NCI-H2196 treated with DMSO at 0.1 percent for 48 hours (cell line): ENCODE results near the gene FAM24A.
"Not testable (repeated sequence)": the region's sequence is repeated elsewhere in the genome, so short reads cannot be mapped to it uniquely, and the experiment has no call there.

Source experiments
- DNase-seq: peaks from one replicate; lab custom pipeline; 2025; ENCODE audit not compliant: unreplicated experiment; lab: John Stamatoyannopoulos, UW

Gene FAM24A, protein sequence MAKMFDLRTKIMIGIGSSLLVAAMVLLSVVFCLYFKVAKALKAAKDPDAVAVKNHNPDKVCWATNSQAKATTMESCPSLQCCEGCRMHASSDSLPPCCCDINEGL

DNA sequence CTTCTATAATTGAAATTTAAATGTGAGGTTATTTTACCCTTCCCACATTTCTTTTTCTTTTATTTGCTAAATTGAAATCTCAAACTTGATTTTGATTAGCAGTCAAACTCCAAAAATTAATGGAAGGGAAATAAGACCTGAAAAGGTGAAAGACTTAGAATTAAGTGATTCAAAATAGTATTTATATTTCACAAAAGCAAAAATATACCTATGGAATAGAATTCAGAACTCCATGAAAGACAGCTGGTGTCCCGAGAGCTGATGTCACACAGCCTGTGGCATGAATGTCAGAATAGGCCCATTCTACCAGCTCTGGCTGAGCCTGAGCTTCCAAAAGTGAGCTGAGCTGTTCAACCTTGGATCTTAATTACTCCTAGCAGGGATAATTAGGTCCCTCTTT, at the start of gene FAM24A:
TSS of gene FAM24A (plus strand) at position 301 of the 400 bp plus-strand sequence. CDS start 1,025 bp downstream, outside the sequence.
- no peak for DNase-seq

DNA sequence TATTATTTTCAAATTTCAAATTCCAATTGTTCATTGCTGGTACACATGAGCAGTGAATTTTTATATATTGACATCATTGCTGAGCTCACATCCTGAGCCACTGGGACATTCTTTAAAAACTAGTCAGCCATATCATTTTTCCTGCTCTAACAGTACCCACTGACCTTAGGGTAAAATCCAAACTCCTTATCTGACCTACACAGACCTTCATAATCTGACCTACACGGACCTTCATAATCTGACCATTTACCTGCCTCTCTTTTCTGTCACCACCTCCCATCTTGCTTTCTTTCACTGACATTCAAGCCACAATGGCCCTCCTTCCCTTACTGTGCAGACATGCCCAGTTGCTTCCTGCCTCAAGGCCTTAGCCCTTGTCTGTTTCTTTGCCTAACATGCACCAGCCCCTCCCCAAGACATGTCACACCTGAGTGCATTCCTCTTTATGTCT, 48.7 kb upstream of the FAM24A start:
- no peak for DNase-seq

DNA sequence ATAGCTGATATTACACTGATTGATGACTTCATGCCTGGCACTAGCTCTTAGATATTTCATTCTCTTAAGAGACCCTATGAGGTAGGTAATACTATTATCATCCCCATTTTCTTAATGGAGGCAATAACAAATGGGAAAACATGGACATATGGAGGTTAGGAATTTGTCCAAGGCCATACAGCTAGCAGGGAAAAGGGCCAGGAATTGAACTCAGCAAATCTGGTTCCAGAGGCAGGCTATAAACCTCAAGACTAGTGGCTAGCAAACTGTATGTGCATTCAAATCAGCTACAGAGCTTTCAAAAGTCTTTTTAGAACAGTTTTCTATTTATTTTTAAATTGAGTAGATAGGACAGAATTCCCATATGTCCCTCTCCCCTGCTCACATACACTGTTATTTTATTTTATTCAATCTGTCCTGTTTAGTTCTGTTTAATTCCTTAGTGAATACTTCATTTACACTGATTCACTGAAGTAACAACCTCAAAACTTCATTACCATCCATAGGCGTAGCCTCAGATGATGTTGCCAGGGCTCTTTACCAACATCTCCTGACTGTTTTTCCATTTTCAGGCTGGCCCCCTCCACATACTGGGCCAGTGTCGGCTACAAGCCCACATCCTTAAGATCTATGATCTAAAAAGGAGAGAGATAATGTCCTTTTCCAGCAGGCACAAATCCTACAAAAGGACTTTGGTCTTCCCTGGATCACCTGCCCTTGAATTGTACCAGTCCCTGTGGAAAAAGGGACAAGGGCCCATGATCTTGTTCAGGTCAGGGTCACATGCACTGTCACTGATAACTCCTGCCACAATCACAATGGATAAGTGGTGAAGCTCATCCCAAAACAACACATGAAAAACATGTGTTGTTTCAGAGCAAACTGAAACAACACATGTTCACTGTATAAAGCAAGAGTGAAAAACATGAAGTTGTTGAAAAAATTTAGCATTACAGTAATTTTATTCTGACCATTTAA, 46.9 kb upstream of the FAM24A start:
- DNase-seq, result no peak

DNA sequence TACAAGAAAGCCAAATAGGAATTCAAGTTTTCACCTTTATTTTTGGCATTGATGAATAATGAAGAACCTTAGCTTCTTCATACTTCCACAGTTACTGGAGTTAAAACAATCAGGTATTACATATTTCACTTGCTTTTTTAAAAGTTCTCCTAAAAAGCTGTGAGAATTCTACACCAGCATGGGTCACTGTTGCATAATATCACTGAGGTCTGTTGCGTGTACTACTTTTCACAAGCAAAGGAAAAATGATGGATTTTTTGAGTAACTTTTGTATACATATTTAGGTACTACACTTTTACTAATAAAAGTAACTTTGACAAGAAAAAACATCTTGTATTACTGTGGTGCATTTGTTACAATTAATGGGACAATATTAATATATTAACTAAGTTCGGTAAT, 46.2 kb upstream of the FAM24A start:
- no peak for DNase-seq

DNA sequence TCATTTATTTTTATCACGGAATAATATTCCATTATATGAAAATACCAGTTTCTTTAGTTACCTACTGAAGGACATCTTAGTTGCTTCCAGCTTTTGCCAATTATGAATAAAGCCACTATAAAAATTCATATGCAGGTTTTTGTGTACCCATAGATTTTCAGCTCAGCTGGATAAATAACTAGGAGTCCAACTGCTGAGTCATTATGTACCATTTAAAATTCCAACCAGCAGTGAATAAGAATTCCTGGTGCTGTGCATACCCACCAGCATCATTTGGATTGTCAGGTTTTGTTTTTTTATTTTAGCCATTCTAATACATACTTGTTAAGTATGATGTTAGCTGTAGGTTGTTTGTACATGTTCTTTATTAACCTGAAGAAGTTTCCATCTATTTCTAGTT, 45.5 kb upstream of the FAM24A start:
- no peak for DNase-seq

DNA sequence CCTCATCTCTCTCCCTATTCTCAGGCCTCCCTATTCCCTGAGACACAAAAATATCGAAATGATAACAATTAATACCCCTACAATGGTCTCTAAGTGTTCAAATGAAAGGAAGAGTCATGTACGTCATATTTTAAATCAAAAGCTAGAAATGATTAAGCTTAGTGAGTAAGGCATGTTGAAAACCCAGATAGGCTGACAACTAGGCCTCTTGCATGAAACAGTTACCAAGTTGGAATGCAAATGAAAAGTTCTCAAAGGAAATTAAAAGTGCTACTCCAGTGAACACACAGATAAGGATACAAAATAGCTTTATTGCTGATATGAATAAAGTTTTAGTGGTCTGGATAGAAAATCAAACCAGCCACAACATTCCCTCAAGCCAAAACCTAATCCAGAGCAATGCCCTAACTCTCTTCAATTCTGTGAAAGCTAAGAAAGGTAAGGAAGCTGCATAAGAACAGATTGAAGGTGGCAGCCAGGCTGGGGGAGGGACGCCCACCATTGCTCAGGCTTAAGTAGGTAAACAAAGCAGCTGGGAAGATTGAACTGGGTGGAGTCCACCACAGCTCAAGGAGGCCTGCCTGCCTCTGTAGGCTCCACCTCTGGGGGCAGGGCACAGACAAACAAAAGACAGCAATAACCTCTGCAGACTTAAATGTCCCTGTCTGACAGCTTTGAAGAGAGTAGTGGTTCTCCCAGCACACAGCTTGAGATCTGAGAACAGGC, 43.5 kb upstream of the FAM24A start:
- DNase-seq, result not testable (repeated sequence)

DNA sequence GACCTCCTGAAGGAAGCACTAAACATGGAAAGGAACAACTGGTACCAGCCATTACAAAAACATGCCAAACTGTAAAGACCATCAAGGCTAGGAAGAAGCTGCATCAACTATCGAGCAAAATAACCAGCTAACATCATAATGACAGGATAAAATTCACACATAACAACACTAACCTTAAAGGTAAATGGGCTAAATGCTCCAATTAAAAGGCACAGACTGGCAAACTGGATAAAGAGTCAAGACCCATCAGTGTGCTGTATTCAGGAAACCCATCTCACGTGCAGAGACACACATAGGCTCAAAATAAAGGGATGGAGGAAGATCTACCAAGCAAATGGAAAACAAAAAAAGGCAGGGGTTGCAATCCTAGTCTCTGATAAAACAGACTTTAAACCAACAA, 41.6 kb upstream of the FAM24A start:
- DNase-seq, result not testable (repeated sequence)

DNA sequence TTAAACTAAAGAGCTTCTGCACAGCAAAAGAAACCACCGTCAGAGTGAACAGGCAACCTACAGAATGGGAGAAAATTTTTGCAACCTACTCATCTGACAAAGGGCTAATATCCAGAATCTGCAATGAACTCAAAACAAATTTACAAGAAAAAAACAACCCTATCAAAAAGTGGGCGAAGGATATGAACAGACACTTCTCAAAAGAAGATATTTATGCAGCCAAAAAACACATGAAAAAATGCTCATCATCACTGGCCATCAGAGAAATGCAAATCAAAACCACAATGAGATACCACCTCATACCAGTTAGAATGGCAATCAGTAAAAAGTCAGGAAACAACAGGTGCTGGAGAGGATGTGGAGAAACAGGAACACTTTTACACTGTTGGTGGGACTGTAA, 38.5 kb upstream of the FAM24A start:
- DNase-seq, result not testable (repeated sequence)

DNA sequence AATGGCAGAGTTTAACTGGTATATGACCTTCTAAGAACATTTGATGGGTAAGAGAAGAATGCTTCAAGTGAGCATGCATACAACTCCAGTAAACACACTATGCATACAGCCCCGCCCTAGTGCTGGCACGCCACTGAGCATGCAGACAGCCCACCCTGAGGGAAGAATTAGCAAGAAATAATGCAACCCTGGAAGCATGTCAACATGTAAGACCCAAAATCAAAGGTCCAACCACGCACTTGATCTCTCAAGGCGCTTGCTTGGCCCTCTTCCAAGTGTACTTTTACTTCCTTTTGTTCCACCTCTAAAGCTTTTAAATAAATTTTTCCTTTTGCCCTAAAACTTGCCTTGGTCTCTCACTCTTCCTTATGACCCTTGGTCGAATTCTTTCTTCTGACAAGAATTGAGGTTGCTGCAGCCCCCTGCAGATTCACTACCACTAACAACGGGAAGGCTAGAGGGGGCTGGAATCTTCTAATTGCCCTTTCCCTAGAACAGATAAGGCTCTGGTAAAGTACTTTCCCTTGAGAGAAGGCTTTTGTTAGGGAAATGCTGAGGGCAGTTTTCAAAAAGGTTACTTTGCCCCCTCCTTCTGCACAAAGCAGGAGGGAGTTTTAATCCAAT, 34.5 kb upstream of the FAM24A start:
- no peak for DNase-seq

DNA sequence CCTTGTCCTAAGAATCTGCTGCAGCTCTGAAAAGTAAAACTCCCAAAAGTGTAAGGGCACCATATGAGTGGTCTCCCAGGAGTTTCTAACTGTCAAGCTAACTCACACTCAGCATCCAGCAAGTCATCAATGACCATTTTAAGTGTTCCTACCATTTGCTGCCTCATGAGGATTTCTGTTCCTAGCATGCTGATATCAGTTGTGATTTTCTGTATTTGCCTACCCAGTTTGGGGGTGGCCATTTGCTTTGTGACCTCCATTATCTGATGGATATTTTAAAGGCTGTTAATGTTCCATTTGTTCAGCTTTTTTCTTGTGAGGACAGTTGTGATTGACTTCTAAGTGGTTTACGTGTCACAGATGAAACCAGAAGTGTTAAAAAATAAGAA, 33.9 kb upstream of the FAM24A start:
- no peak for DNase-seq

DNA sequence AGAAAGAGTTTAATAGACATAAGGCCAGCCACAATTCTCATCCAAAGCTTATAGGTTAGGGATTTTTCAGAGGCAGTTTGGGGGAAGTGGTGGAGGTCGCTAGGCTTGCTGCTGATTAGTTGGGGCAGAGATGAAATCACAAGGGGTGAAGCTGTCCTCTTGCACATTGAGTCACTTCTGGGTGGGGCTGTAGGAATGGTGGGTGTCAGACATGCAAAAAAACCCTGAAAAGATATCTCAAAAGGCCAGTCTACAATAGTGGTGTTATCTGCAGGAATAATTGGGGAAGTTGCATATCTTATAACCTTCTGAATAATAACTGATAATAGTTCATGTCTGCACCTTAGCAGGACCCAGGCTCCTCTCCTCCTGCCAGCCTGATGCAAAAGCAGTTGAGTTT, 33.1 kb upstream of the FAM24A start:
- DNase-seq, result no peak

DNA sequence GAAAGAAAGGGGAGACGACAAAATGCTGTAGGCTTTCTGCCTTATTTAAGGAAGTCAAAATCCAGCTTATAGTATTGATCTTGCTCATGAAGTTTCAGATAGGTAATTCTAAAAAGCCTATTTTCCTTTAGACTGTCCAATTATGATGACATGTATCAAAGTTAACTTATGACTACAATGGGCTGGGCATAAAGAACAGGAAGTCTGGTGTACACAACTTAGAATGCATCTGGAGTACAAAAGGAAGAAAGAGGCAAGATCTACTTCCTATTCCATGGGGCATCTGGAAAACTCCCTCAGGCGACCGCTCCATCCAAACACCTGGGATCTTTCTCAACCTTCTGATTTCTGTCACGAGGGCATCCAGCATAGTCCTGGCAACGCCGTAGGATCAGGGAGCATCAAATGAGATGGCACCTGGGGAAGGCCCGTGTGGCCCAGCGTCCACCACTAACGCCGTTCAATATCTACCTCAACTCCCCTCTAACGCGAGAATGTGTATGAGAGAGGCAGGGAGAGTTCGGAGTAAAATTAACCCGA, 31.5 kb upstream of the FAM24A start:
- no peak for DNase-seq

DNA sequence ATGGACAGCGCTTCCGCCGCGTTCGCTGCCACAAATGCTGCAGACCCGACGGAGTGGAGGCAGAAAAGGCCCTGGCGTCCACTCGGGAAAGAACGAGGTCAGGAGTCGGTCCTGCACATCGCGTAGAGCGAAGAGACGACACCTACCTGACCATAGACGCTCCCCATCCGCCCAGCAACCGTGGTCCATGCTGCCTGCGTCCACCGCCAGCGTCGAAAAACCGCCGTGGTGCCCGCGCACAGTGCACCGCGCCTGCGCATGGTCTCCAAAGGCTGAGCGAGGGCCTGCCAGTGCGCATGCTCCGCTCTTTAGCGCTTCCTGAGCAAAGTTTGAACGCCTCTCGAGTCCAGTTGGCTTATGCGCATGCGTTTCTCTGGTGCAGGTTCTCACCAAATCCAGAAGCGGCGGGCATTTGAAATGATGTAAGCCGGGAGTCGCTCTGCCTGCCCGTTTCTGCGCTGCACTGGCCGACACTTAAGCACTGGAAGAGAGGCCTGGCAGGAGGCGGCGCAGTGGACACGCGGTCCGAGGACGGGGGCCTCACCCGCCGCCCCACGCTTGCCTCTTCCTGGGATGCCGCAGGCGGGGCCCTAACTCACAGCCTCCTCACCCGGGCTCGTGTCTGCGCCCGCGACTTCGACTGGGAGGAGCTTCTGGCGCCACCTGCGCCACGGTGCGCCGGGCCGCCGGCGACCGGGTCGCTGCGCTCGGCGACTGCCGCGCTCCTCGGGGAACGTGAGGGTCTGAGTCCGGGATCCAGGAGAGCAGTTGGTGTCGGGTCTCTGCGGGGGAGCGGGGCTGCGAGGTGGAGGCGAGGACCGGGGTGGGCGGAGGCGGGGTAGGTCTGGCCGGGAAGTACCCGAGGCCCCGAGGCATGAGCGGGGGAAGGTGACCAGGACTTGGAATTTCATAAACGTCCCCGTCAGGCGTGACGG, 30.8 kb upstream of the FAM24A start, which contains the start of gene FAM24B:
TSS of gene FAM24B (minus strand) at position 243 of the 935 bp plus-strand sequence. CDS start 29,066 bp downstream, outside the sequence.
- no peak for DNase-seq

DNA sequence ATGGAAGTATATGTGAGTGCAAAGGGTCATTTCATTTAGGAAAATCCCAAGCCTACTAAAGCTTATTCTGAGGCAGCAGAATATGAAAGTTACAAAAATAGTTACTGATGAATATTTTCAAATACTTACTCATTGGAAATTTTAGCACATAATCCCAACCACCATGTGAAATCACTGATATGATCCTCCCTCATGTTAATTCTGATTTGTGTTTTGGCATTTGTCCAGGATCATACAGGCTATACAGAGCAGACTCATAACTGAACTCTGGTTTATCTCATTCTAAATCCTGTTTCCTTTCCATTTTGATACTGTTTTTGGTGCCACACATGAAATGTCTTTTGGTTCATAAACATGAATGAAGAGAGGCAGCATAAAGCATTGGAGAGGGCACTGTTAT, 27.6 kb upstream of the FAM24A start:
- DNase-seq, result no peak

DNA sequence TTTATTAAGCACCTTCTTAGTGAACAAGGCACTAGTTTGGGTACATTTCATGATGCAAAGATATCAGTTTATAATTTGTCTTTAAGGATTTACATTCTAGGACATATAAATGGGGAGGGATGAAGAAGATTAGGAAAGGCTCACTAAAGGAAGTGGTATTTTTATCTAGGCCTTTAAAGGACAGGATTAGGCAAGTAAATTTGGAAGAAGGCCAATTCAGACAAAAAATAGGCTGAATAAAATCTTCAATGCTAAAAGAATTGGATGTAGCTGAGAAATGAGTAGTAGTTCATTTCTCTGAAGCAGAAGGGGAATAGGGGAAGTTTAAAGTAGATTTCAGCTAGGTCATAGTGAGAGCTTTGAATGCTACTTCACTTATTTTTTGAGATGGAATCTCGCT, 26.2 kb upstream of the FAM24A start:
- no peak for DNase-seq

DNA sequence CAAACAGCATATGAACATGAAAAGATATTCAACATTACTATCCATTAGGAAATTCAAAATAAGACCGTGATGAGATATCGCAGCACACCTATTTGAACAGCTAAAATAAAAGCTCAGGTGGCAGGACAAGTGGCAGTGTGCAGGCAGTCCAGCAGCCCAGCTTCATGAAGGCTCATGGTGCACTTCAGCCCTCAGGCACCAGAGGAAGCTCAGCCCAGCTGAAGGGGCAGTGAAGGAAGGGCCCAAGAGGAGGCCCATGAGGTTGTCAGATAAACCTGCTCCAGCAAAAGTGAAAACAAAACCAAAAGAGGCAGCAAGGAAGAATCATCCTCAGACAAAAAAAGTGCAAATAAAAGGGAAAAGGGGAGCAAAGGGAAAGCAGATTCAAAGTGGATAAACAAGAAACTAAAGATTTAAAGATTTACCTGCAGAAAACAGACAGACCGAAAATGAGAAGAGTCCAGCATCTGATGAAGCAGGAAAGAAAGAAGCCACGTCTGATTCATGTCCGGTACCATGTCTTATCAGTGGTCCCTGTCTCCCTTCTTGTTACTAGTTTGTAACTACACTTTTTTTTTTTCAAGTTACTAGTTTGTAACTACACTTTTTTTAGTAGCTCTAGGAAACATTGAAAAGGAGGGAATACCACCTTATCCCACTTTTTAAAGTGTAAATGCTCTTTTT, 16.0 kb upstream of the FAM24A start:
- no peak for DNase-seq

DNA sequence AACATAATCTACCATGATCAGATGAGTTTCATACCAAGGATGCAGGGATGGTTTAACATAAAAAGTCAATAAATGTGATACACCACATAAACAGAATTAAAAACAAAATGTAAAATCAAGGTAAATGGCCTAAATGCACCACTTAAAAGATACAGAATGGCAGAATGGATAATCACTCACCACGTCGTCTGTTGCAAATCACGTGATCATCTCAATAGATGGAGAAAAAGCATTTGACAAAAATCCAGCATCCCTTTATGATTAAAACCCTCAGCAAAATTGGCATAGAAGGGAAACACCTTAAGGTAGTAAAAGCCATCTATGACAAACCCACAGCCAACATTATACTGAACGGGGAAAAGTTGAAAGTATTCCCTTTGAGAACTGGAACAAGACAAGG, 6.5 kb upstream of the FAM24A start:
- not testable (repeated sequence) for DNase-seq

DNA sequence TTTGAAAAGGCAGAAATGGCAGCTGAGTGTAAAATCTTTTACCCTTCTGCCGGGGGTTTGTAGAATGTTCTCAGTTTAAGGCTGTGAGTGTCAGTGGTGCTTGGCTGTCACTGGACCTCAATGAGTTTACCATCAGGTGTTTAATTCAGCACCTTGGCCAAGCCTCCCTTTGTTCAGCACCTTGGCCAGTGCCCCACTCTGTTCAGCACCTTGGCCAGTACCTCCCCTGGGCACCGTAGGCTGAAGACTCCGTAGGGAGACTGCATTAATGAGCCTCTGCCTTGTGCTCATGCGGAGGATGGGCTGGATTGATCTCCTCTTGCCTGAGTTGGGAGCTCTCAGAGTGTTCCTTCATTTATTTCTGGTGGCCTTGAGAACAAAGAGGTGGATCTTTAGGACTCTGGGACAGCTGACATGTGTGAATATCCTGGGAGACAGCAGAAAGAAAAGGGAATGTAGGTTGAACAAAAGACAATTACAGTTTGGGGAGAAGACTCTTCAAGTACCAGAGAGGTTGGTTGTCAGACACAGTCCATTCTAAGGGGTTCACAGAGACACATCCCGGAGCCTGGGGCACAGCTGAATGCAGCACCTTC, 1.6 kb downstream of the FAM24A start:
- DNase-seq, result no peak

DNA sequence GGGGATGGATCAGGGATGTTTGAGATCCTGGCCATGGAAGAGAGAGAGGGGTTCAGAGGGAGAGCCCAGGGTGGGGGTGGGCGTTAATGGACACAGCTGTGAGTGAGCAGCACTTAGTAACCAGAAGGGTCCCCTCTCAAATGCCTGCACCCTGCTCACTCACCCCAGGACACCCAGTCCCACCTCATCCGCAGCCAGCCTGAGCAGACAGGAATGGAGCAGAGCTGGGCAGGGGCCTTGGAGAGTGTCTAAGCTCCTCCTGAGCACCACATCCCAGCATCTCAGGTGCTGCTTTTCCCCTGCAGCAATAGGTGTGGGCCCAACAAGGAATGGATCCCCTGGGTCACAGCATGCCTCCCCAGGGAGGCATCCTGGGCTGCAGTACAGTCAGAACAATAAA, 5.3 kb downstream of the FAM24A start:
- DNase-seq, result no peak
